ENCODE measurements around the gene ARID5A. TPM values are rescaled to one million over a fixed set of nuclear protein-coding genes. Genes with fewer than 3 reads are reported as not detected.

Gene ARID5A
- total and polyA plus RNA-seq, 2 of the 13 experiments (the other 11 are each of a cell fraction or from before 2014, with no cell fraction given) = 6.0 to 9.5 TPM

GRCh38 chr2:96554293-96555145 is 18.0 kb downstream of the ARID5A start (continued):
- TF ChIP-seq ZNF609 (CRISPR knock-in tag; IDR thresholded peaks at IDR 0.05; ENCODE audit: borderline replicate concordance) (no peak), CTCF (CRISPR knock-in tag; IDR thresholded peaks at IDR 0.05) (peak; percentile 97), BCLAF1 (IDR thresholded peaks at IDR 0.05) (no peak), GPBP1L1 (CRISPR knock-in tag; IDR thresholded peaks at IDR 0.05) (no peak), ZNF552 (CRISPR knock-in tag; IDR thresholded peaks at IDR 0.05; ENCODE audit: borderline replicate concordance) (no peak), CBX2 (IDR thresholded peaks at IDR 0.05; ENCODE audit: low read depth, low read length) (no peak), CBX2 (CRISPR knock-in tag; IDR thresholded peaks at IDR 0.05; ENCODE audit: low read depth) (peak; percentile 63; the same call in 1 of the 2 replicates), HOXA3 (CRISPR knock-in tag; IDR thresholded peaks at IDR 0.05) (peak; percentile 28; the same call in 1 of the 2 replicates), ZNF414 (CRISPR knock-in tag; IDR thresholded peaks at IDR 0.05) (0 out of 2 replicates have a peak, but pooled peaks have one; percentile 51), NPAS2 (CRISPR knock-in tag; IDR thresholded peaks at IDR 0.05; ENCODE audit: borderline replicate concordance) (no peak), ZNF598 (CRISPR knock-in tag; IDR thresholded peaks at IDR 0.05; ENCODE audit: borderline replicate concordance) (no peak), HMG20A (CRISPR knock-in tag; IDR thresholded peaks at IDR 0.05; ENCODE audit: borderline replicate concordance) (no peak), SRY (CRISPR knock-in tag; IDR thresholded peaks at IDR 0.05) (0 out of 2 replicates have a peak, but pooled peaks have one; percentile 46), ZBTB7B (CRISPR knock-in tag; IDR thresholded peaks at IDR 0.05) (peak; percentile 78), ZNF317 (CRISPR knock-in tag; IDR thresholded peaks at IDR 0.05) (0 out of 2 replicates have a peak, but pooled peaks have one; percentile 22), FOXC1 (CRISPR knock-in tag; IDR thresholded peaks at IDR 0.05; ENCODE audit: borderline replicate concordance) (peak; percentile 85)
